CD4-positive, alpha-beta T cell treated with Interleukin-21 for 1 hour (primary cell): ENCODE results near the gene FAM168A.

ENCODE experiments used
- DNase-seq: peaks from one replicate; pipeline ENCODE4 v3.0.0-alpha.2; 2020

FAM168A gene

DNA sequence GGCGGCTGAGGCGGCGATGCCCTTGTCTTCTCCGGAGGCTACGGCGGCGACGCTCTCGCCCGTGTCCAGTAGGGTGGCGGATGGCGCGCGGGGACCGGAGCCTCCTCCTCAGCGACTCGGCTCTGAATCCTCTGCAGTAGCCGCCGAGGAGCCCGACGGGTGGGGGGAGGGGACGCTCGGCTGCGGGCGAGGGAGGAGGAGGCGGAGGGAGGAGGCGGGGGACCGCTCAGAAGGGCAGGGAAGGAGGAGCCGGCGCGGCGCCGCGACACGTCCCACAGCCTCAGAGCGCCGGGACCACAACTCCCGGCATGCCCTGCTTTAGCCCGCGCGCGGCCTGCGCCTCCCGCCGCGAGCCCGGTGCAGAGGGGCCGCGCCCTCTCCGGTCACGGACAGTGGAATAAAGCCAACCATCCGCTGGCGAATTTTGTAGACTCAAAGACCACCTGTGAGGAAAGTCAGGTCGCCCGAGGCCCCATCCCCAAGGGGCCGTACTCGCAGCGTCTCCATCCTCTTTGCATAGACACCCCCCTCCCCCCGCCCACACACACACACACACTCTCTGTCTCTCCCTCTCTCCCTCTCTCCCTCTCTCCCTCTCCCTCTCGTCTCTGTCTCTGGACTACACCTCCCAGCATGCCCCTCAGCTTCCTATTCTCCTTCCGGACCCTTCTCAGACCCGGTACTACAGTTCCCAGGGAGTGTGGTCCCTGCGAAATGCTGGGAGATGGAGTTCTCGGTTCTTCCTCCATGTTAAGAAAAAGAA lies at the start of gene FAM168A:
Gene FAM168A (minus strand): TSS at position 157 of the 763 bp plus-strand sequence. CDS start 129,638 bp downstream, outside the sequence.
- DNase-seq, result peak; percentile 95

GRCh38 chr11:73647459-73648100 lies 49.7 kb upstream of the FAM168A start:
- DNase-seq, result peak; percentile 96

DNA sequence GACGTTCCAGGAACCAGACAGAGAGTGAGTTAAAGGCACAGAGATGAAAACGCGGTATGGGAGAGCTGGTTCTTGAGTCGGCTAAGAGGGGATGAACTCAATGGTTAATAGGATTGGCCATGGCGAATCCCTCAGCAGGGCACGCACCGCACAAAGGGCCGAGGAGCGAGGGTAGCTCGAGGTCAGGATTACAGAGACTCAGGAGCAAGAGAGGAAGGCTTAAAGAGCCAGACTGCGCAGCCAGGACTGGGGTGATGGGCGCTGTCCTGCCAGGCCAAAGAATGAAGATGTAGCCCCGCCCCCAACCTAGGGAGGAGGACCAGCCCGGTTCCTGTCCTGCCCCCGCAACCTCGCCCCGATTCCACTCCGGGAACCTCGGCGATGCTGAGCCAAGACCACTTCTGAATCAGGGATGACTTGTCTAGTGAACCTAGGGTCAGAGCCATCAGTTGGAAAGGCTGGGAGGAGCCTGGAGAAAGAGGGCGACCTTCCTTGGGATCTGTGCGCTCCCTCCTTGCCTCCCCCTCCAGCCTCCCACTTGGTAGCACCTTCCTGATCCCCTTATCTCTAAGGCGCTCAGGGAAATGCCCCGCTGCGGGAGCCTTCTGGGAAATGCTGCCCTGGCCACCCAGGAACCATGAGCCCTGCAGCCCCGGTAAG lies 48.2 kb upstream of the FAM168A start, which contains the start of gene PLEKHB1:
Gene PLEKHB1 (plus strand): TSS at position 610 of the 660 bp plus-strand sequence. CDS start 28 bp downstream, at position 638.
- no peak for DNase-seq

GRCh38 chr11:73645121-73645969 lies 47.4 kb upstream of the FAM168A start:
- DNase-seq, result no peak

DNA sequence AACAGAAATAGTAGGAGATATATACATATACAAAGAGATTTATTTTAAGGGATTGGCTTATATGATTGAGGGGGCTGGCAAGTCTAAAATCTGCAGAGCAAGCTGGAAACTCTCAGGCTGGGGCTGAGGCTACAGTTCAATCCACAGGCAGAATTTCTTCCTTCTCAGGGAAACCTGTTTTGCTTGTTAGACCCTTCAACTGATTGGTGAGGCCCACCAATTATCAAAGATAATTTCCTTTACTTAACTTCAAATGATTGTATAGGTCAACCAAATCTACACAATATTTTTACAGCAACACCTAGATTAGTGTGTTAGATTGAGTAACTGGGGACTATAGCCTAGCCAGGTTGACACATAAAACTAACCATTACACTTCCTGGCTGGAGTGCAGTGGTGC lies 43.8 kb upstream of the FAM168A start:
- DNase-seq, result no peak

DNA sequence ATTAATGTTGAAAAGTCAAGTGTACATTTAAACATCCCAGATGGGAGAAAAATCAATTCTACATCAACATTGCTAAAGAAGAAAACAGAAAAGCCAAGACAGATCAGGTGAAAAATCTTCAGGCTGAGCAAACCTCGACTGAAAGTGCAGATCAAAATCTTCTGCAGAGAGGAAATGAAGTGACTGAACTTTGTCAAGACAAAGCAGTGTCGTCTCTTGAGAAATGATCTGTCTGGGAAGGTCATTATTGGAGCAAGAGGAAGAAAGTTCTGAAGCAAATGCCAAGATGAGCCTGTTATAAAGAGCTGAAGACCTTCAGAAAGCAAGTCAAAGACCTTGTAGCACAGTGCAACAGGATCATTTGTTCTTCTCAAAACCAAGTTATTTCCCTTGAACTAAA lies 42.7 kb upstream of the FAM168A start:
- DNase-seq, result no peak

DNA sequence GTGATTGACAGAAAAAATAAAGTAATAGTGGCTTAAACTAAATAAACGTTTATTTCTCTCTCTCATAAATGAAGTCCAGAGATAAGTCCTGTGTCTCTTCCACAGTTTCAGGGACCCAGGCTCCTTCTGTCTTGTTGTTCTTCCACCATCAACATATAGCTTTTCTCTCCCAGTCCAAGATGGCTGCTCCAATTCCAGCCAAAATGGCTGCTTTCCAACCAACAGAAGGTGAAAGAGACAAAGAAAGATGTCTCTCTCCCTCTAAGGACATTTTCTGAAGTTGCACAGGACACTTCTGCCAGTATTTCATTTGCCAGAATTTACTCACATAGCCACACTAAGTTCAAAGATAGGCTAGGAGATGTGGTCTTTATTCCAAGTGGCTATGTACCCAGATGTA lies 39.1 kb upstream of the FAM168A start:
- DNase-seq, result no peak

DNA sequence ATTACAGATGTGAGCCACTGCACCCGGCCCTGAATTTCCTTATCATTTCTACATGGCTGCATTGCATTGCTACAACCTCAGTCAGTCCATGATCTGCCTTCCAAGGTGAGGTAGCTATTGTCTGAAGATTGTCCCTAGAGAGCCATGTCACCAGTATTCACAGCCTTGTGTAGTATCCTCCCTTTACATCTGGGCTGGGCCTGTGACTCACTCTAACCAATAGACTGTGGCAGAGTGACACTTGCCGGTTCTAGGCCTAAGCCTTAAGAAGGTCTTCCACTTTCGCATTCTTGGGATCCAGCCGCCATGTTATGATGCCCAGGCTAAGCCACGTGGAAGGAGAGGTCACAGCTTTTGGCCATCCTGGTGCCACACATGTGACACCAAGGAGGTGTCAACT lies 38.3 kb upstream of the FAM168A start:
- no peak for DNase-seq

DNA sequence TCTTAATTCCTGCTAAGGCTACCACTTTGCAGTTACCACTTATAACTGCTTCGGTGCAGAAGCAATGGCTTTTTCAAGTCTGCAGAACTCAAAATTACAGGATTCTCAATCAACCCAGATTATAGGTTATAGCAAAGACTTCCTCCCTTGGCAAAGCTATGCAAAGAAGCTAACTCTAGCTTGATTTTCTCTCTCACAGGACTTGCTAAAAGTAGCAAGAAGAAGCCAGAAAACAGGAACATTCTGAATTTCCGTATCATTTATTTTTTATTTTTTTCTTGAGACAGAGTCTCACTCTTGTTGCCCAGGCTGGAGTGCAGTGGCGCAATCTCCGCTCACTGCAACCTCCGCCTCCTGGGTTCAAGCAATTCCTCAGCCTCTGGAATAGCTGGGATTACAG lies 37.8 kb upstream of the FAM168A start:
- DNase-seq, result no peak

GRCh38 chr11:73633999-73634398 lies 36.1 kb upstream of the FAM168A start:
- no peak for DNase-seq

GRCh38 chr11:73632996-73633395 lies 35.1 kb upstream of the FAM168A start:
- DNase-seq, result no peak

DNA sequence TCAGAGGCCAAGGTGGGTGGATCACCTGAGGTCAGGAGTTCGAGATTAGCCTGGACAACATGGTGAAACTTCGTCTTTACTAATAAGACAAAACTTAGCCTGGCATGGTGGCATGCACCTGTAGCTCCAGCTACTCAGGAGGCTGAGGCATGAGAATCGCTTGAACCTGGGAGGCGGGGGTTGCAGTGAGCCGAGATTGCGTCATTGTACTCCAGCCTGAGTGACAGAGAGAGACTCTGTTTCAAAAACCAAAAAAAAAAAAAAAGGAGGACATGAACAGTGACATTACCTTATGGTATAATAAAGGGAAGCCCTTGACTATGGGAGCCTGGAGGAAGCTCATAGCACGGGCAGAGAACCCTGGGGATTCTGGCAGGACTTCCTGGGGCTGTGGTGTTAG lies 32.0 kb upstream of the FAM168A start:
- no peak for DNase-seq

DNA sequence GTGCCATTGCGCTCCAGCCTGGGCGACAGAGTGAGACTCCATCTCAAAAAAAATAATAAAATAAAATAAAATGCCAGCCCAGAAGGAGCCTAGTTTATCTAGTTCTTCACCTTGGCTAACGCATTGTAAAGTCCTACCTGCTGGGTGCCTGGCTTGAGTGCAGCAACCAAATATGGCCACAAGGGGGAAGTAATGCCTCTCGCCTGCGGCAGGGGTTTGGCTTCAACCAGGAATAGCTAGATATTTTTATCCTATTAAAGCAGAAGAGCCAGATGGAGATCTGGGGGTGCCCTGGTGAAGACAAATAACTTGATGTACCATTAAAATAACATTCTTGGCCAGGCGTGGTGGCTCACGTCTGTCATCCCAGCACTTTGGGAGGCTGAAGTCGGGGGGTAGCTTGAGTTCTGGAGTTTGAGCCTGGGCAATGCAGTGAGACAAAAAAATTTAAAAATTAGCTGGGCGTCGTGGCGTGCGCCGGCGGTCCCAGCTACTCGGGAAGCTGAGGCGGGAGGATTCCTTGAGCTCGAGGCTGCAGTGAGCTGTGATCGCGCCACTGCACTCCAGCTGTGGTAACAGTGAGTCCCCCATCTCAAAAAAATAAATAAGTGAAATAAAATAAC lies 27.9 kb upstream of the FAM168A start:
- peak; percentile 77 for DNase-seq

DNA sequence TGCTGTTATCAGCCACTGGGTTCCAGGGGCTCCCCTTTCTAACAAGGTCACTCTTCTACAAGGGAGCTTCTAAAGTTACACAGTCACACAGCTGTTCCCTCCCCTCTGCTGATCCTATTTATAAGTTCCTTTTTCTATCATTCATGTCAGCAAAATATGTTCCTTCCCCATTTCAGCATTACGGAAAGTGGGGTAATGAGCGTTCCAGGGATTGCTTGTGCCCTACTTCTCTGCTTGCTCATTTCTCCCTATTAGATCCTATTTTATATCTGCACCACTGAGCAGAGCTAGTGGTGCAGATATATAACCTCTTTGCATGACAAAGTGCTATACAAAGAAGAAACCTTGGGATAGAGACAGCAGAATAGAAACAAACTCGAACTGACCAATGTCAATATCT lies 25.8 kb upstream of the FAM168A start:
- no peak for DNase-seq

GRCh38 chr11:73622926-73623593 lies 25.1 kb upstream of the FAM168A start:
- DNase-seq, result no peak

- no peak for DNase-seq
Observed at GRCh38 chr11:73614591-73614990, 16.7 kb upstream of the FAM168A start.

DNA sequence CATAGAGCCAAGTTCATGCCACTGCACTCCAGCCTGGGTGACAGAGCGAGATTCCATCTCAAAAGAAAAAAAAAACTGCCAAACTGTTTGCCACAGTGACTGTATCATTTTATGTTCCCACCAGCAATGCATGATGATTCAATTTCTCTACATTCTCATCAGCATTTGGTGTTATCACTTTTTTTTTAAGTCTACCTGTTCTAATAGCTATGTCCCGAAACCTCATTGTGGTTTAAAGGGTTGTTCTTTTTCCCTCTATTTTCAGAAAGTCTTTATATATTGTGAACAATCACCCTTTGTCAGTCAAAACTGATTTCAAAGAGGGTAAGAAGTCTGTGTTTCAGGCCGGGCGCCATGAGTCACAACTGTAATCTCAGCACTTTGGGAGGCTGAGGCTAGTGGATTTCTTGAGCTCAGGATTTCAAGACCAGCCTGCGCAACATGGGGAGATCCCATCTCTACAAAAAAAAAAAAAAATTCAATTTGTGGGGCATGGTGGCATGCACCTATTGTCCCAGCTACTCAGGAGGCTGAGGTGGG lies 14.8 kb upstream of the FAM168A start:
- DNase-seq, result no peak

DNA sequence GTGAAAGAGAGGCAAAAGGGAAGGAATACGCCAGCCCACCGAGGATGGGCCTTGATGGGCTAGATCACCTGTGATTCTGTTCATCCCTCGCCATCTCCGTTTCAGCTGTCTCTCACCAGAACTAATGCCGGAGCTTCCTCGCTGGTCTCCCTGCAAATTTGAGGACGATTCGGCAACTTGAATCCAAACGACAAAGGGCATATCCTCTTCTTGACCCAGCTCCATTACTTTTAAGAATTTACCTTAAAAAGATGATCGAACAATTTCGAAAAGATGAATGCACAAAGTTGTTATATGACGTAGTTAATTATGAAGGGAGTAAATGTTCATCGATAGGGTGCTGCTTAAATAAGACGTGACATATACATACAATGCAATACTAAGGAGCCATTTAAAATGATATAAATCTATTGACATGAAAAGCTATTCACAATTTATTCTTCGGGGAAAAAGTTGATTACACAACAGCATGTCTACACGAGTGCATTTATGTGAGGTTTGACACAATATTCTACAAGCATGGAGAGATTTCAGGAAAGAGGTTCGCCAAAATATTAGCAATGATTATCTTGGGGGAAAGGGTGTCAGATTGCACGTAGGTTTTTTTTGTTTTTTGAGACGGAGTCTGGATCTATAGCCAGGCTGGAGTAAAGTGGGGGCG lies 937 bp upstream of the FAM168A start:
- DNase-seq, result no peak

DNA sequence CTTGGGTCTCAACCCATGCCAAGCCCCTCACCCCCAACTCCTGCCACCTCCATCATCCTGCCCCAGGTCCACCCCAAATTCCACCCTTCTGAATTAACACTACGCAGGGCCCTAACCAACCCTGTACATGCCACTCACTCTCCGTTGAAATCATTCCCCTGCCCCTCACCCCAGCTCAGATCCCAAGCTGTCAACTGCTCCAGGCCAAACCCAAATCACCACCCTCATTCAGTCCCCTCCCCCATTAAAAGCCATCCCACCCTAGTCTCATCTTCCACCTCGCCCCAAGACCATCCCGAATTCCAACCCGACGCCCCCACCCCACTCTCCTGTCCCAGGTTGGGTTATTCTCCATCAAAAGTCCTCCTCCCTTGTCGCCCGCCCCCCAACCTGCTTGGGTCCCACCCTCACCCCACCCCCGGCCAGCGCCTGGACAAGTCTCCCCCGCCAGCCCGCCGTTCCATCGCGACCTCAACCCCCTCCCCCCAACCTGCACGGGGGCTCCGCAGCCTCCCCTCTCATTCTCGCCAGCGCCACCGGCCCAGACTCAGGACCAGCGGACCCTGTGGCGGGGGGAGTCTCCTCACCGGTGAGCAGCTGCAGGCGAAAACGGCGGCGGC lies 466 bp downstream of the FAM168A start:
- DNase-seq, result no peak

DNA sequence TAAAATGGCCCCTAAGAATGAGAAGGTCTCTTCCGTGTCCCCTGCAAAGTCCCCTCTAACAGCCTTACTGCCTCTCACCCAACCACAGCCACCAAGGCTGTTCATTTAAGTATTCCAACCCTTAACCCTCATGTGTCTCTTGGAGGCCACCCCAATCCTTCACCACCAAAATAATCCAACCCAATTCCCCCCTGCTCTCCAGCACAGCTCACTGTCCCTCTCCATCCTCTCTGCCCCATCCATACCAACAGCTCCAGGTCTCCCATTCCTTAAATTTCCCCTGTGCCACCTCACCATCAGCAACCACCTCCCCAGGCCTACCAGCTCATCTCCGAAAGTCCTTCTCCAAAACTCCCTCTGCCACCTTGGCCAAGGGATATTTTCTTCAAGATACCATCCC lies 1.4 kb downstream of the FAM168A start:
- DNase-seq, result no peak

GRCh38 chr11:73592640-73593039 lies 5.3 kb downstream of the FAM168A start:
- DNase-seq, result no peak
